Aorta (tissue), 4 donors: ENCODE results near the gene C18orf54. TPM values are rescaled to one million over a fixed set of nuclear protein-coding genes. Genes with fewer than 3 reads are reported as not detected.

Experiments
- polyA plus RNA-seq, 2 donors: library from polyadenylated mRNA; stranded (reverse); fragments of 200-250 nt; gene quantifications; one replicate each; pipeline ENCODE4 v1.2.3, GENCODE V29; 2013
- total RNA-seq, 2 donors: library from RNA; stranded (reverse); fragmentation: NEBNext Ultra II Directional; extraction: Animal tissue kit (Norgen Biotek cat#: 25700); gene quantifications; one replicate each; pipeline ENCODE4 v1.2.1, GENCODE V29; 2021
- donor health status: healthy with polysubstance abuse.
- donor health status: Bipolar disorder and iron deficiency.
- donor health status: DM: no; HTN: no; CAD: no.
- donor health status: DM: yes; HTN: yes; CAD: no.

The C18orf54 gene
- total and polyA plus RNA-seq, 4 donors, result 0.50 to 5.5 (median 1.8) TPM

Other genes starting within 250 kb of the C18orf54 start
- 10 to 100 TPM; 74.3 to 92.6 TPM for gene MBD2, start 133.2 kb upstream of the C18orf54 start, total RNA-seq
- gene MBD2, start 133.2 kb upstream of the C18orf54 start, polyA plus RNA-seq, result 10 to 100 TPM; 34.9 to 70.5 TPM
- 10 to 100 TPM; 31.6 to 45.6 TPM for gene POLI, start 88.4 kb upstream of the C18orf54 start, total RNA-seq
- 10 to 100 TPM; 14.4 to 33.9 TPM for gene POLI, start 88.4 kb upstream of the C18orf54 start, polyA plus RNA-seq
- not detected for gene STARD6, start within 50 bp of the C18orf54 start, total RNA-seq
- gene STARD6, start within 50 bp of the C18orf54 start, polyA plus RNA-seq, result not detected
- gene DYNAP, start 233.3 kb downstream of the C18orf54 start, total RNA-seq, result not detected
- gene DYNAP, start 233.3 kb downstream of the C18orf54 start, polyA plus RNA-seq, result not detected